K562 (cell line): ENCODE measurements around the gene EEFSEC. TPM values are rescaled to one million over a fixed set of nuclear protein-coding genes. Genes with fewer than 3 reads are reported as not detected.

Experiments used
- ATAC-seq: fragments of 200-7000 bp; cut with Tn5 transposase; 3 replicates; pipeline ENCODE4 v1.9.1; 2020; ENCODE audit warnings: moderate library complexity
- BruUV-seq: library from RNA; stranded (reverse); fragments of 400-500 nt; replicated peaks from 2 replicates; lab custom pipeline; 2021; lab: Mats Ljungman, UMichigan
- CTCF ChIA-PET: fragments of 300-600 bp; formaldehyde crosslinking; extraction: SDS; loops from one replicate; lab custom pipeline; 2021; ENCODE audit warnings: low intra/inter-chr PET ratio; lab: Yijun Ruan, JAX
- POLR2A ChIA-PET: fragments of 300-600, 350-650 bp; sonication (Branson Sonifier 250); formaldehyde crosslinking; extraction: SDS; loops from one replicate; lab custom pipeline; 2021; ENCODE audit warnings: antibody characterized with exemption, inconsistent platforms; lab: Yijun Ruan, JAX
- DNase-seq, 4 experiments: peaks; one replicate each; pipeline versions ENCODE4 v3.0.0 to v3.0.0-alpha.2; 2011 to 2018; ENCODE audit warnings: low spot score in 3 of 4, mixed read lengths in 3 of 4; ENCODE audit errors: extremely low read depth in 1 of 4
- FAIRE-seq: peaks from 2 replicates; lab custom pipeline; 2011; peaks lifted over from hg19 to GRCh38; lab: Jason Lieb, UNC
- H2AFZ ChIP-seq: 2 replicates; pipeline ENCODE4 v1.6.0; 2011; ENCODE audit warnings: low read depth, low read length, control low read depth, inconsistent platforms
- H3K27ac ChIP-seq: fragments of 200-600 bp; 3 replicates; pipeline ENCODE4 v1.8.0; 2011; ENCODE audit warnings: low read depth, mild to moderate bottlenecking, control low read depth, inconsistent platforms, low read length, moderate library complexity, mixed read lengths; ENCODE audit errors: extremely low read depth
- H3K27me3 ChIP-seq, 2 experiments: fragments of 300-600 bp in 1 of 2; 2 replicates in 1 of 2; 3 replicates in 1 of 2; pipeline versions ENCODE4 v1.6.0 to v1.8.0; 2011; ENCODE audit warnings: inconsistent platforms in 2 of 2, low read length in 2 of 2, mild to moderate bottlenecking in 1 of 2, mixed read lengths in 1 of 2, moderate library complexity in 1 of 2; ENCODE audit not compliant: control insufficient read depth in 2 of 2, insufficient read depth in 2 of 2
- H3K36me3 ChIP-seq: fragments of 300-600 bp; 3 replicates; pipeline ENCODE4 v1.8.0; 2011; ENCODE audit warnings: mild to moderate bottlenecking, low read length, inconsistent platforms; ENCODE audit not compliant: control insufficient read depth, insufficient read depth
- H3K4me1 ChIP-seq, 2 experiments: fragments of 200-600 bp in 1 of 2; replicated peaks in 1 of 2; 2 replicates in 1 of 2; 3 replicates in 1 of 2; pipeline versions ENCODE4 v1.5.1 to v1.8.0; 2011; ENCODE audit warnings: inconsistent platforms in 2 of 2, low read length in 2 of 2, mild to moderate bottlenecking in 1 of 2, mixed read lengths in 1 of 2, moderate library complexity in 1 of 2; ENCODE audit not compliant: control insufficient read depth in 2 of 2, insufficient read depth in 2 of 2
- H3K4me2 ChIP-seq: 2 replicates; pipeline ENCODE4 v1.6.1; 2011; ENCODE audit warnings: low read length, control low read depth, inconsistent platforms, mixed read lengths; ENCODE audit not compliant: insufficient read depth
- H3K4me3 ChIP-seq: fragments of 200-600 bp; sonication (generic), shearing (Covaris generic); 2 replicates; pipeline ENCODE4 v1.5.1; 2016; ENCODE audit warnings: control low read depth, inconsistent platforms
- H3K79me2 ChIP-seq: fragments of 200-600 bp; 3 replicates; pipeline ENCODE4 v1.8.0; 2011; ENCODE audit warnings: low read length, inconsistent platforms; ENCODE audit not compliant: control insufficient read depth, insufficient read depth
- H3K9ac ChIP-seq, 2 experiments: 2 replicates each; pipeline versions ENCODE4 v1.6.0 to v1.6.1; 2011; ENCODE audit warnings: low read depth in 2 of 2, low read length in 2 of 2, control low read depth in 1 of 2, inconsistent platforms in 1 of 2, mild to moderate bottlenecking in 1 of 2, mixed read lengths in 1 of 2; ENCODE audit not compliant: insufficient read depth in 1 of 2
- H3K9me1 ChIP-seq: one replicate; pipeline ENCODE4 v1.6.0; 2011; ENCODE audit warnings: inconsistent platforms, mild to moderate bottlenecking, low read length, moderate library complexity; ENCODE audit not compliant: control insufficient read depth, insufficient read depth
- H3K9me3 ChIP-seq: replicated peaks from 2 replicates; pipeline ENCODE4 v1.5.1; 2011; ENCODE audit warnings: low read depth, low read length, inconsistent platforms; ENCODE audit not compliant: control insufficient read depth, insufficient read depth
- H4K20me1 ChIP-seq: replicated peaks from 2 replicates; pipeline ENCODE4 v1.6.1; 2011; ENCODE audit warnings: low read length, inconsistent platforms, mixed read lengths; ENCODE audit not compliant: control insufficient read depth, insufficient read depth
- CC2D1A ChIP-seq: fragments of 450-650 bp; IDR thresholded peaks from 2 replicates; pipeline ENCODE4 v1.6.1; 2017; ENCODE audit warnings: mild to moderate bottlenecking
- DACH1 ChIP-seq: fragments of 450-650 bp; IDR thresholded peaks from 2 replicates; pipeline ENCODE4 v1.6.1; 2018; ENCODE audit not compliant: partially characterized antibody
- EHMT2 ChIP-seq: fragments of 450-650 bp; IDR thresholded peaks from 2 replicates; pipeline ENCODE4 v1.6.1; 2018; ENCODE audit warnings: antibody characterized with exemption
- ETV5 ChIP-seq: sonication (generic); formaldehyde crosslinking; IDR thresholded peaks from 2 replicates; pipeline ENCODE4 v1.4.0; 2020; ENCODE audit warnings: low read depth, mild to moderate bottlenecking, missing genetic modification reagents
- GTF2E2 ChIP-seq: fragments of 200-800 bp; sonication (Bioruptor generic); IDR thresholded peaks from 2 replicates; pipeline ENCODE4 v1.6.1; 2016; ENCODE audit warnings: missing genetic modification characterization, missing compliant biosample characterization
- MYBL2 ChIP-seq, 2 experiments: fragments of 450-650 bp in 1 of 2; sonication (generic) in 1 of 2; formaldehyde crosslinking in 1 of 2; IDR thresholded peaks; 2 replicates each; pipeline versions ENCODE4 v1.6.1 to v1.8.1; 2017 to 2022; ENCODE audit warnings: borderline replicate concordance in 1 of 2, inconsistent platforms in 1 of 2, low read depth in 1 of 2, mild to moderate bottlenecking in 1 of 2, missing genetic modification reagents in 1 of 2, moderate library complexity in 1 of 2
- RBM15 ChIP-seq: fragments of 200-400 bp; formaldehyde crosslinking; IDR thresholded peaks from 2 replicates; pipeline ENCODE4 v1.6.1; 2018; ENCODE audit warnings: mild to moderate bottlenecking, low read length, moderate library complexity; ENCODE audit not compliant: insufficient read depth
- RNF2 ChIP-seq: sonication (generic); IDR thresholded peaks from 2 replicates; pipeline ENCODE4 v1.6.1; 2016
- YY1 ChIP-seq, 3 experiments: IDR thresholded peaks; 2 replicates each; pipeline ENCODE4 v1.6.1; 2011; ENCODE audit warnings: low read length in 2 of 3, mild to moderate bottlenecking in 2 of 3, moderate library complexity in 2 of 3, borderline replicate concordance in 1 of 3, control low read depth in 1 of 3, low read depth in 1 of 3; ENCODE audit not compliant: insufficient read depth in 3 of 3, insufficient replicate concordance in 2 of 3, control insufficient read depth in 1 of 3, insufficient read length in 1 of 3; ENCODE audit errors: extremely low read depth in 1 of 3
- ZNF143 ChIP-seq: sonication (generic); formaldehyde crosslinking; IDR thresholded peaks from 2 replicates; pipeline ENCODE4 v1.9.0; 2022; ENCODE audit warnings: mild to moderate bottlenecking, missing genetic modification reagents
- ZNF282 ChIP-seq: sonication (generic); formaldehyde crosslinking; IDR thresholded peaks from 2 replicates; pipeline ENCODE4 v1.8.1; 2023; ENCODE audit warnings: missing genetic modification reagents
- ZNF408 ChIP-seq: fragments of 250-450 bp; sonication (Bioruptor Pico); IDR thresholded peaks from 2 replicates; pipeline ENCODE4 v1.4.0; 2020; ENCODE audit warnings: low read depth, mild to moderate bottlenecking, moderate library complexity
- ZNF707 ChIP-seq: fragments of 250-450 bp; sonication (Bioruptor Pico); conservative IDR thresholded peaks from 2 replicates; pipeline ENCODE4 v1.8.0; 2022; ENCODE audit warnings: inconsistent platforms, mild to moderate bottlenecking, moderate library complexity
- ZSCAN32 ChIP-seq: fragments of 450-650 bp; formaldehyde crosslinking; IDR thresholded peaks from 2 replicates; pipeline ENCODE4 v1.4.0; 2020; ENCODE audit warnings: mild to moderate bottlenecking, moderate library complexity
- WGBS: fragments of 100-300 bp; shearing (Covaris generic); methylation state at CpG from one replicate; pipeline ENCODE4 v1.1.6; 2016; ENCODE audit warnings: low coverage, mixed read lengths; ENCODE audit not compliant: insufficient coverage; ENCODE audit errors: missing lambda C conversion rate; 5-methylcytosine and 5-hydroxymethylcytosine counted together
- in situ Hi-C: fragments of 300-500 bp; cut with MboI; formaldehyde crosslinking; loops from 4 replicates; pipeline ENCODE4 v1.15.0; 2018; ENCODE audit warnings: inconsistent platforms, mixed read lengths
- intact Hi-C: fragments of 100-400 bp; cut with micrococcal nuclease; formaldehyde crosslinking; loops from 2 replicates; pipeline ENCODE4 v1.14.2; 2022
- polyA plus RNA-seq, 8 experiments: library from polyadenylated mRNA; depleted of rRNA in 4 of 8; stranded (reverse) in 5 of 8; unstranded in 3 of 8; fragments of >200 nt; fragmentation: Nextera tagmentation in 2 of 8; fragmentation: Illumina TruSeq in 1 of 8; extraction: Ambion mirVana in 2 of 8; extraction: Trizol in 1 of 8; gene quantifications; 2 replicates each; pipeline versions ENCODE4 v1.2.1 to v1.2.3, GENCODE V29; 2011 to 2014; ENCODE audit warnings: inconsistent platforms in 1 of 8, missing spikeins in 1 of 8
- total RNA-seq, 7 experiments: library from RNA; depleted of rRNA in 6 of 7; stranded (reverse); fragments of >200 nt in 6 of 7; fragmentation: Illumina TruSeq in 2 of 7; extraction: Trizol in 2 of 7; gene quantifications; 2 replicates each; pipeline versions ENCODE4 v1.2.1 to v1.2.3, GENCODE V29; 2011 to 2021; ENCODE audit warnings: low replicate concordance in 1 of 7
- TF ChIP-seq, protein P1 (sequence below): fragments of 450-650 bp; IDR thresholded peaks from 2 replicates; pipeline ENCODE4 v1.6.1; 2018; ENCODE audit warnings: mild to moderate bottlenecking, low read depth; ENCODE audit not compliant: partially characterized antibody

The EEFSEC gene
- total and polyA plus RNA-seq, 9 of the 15 experiments (the other 6 are each of a cell fraction or from before 2014, with no cell fraction given), result 0.35 to 11.8 (median 7.7) TPM

DNA sequence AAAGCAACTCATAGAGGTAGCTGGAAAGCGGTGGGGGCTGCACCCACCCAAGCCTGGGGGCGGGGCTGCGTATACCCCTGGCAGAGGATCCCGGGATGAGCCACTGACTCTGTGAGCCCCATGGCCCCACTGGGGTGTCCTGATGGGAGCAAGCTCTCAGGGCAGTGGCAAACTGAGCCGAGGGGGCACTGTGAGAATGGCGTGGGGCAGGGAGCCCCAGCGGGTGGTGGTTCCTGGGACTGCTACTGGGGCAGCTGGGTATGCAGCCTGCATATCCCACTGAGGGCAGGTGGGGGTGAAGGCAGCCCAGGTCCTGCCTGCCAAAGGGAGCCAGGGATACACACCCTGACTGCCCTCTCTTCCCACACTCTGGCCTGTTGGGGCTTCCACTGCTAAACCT is 254.0 kb downstream of the EEFSEC start:
- DNase-seq (no peak), FAIRE-seq (no peak), ATAC-seq (no peak)
- Histone ChIP-seq H3K27ac (no peak overlapping the region), H2AFZ (no peak overlapping the region), H4K20me1 (no peaks in the 10 kb centered on the region), H3K27me3 (no peaks in the 10 kb centered on the region), H3K4me1 (peaks cover 46 to 80% of the 10 kb centered on the region in 2 experiments), H3K9me3 (no peaks in the 10 kb centered on the region), H3K9me1 (no peaks in the 10 kb centered on the region), H3K4me3 (no peak overlapping the region), H3K4me2 (no peak overlapping the region), H3K79me2 (peaks cover 28% of the 10 kb centered on the region), H3K36me3 (no peaks in the 10 kb centered on the region), H3K9ac (peak overlapping the region in 1 of 2 experiments; percentile 95; a peak in 1 of 4 replicates)
- no TSS peak for BruUV-seq
- 93% methylated on average over 3 of the region's 7 CpGs for WGBS
- POLR2A ChIA-PET, result no interaction called here
- TF ChIP-seq EHMT2, result no peak
- no peak for TF ChIP-seq ZNF707 (CRISPR knock-in tag)
- TF ChIP-seq, protein P1, sequence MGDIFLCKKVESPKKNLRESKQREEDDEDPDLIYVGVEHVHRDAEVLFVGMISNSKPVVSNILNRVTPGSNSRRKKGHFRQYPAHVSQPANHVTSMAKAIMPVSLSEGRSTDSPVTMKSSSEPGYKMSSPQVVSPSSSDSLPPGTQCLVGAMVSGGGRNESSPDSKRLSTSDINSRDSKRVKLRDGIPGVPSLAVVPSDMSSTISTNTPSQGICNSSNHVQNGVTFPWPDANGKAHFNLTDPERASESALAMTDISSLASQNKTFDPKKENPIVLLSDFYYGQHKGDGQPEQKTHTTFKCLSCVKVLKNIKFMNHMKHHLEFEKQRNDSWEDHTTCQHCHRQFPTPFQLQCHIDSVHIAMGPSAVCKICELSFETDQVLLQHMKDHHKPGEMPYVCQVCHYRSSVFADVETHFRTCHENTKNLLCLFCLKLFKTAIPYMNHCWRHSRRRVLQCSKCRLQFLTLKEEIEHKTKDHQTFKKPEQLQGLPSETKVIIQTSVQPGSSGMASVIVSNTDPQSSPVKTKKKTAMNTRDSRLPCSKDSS, result no peak
- no peak for TF ChIP-seq ZNF282 (CRISPR knock-in tag)
- no peak for TF ChIP-seq ZNF408
- TF ChIP-seq ETV5 (CRISPR knock-in tag), result no peak
- no peak for TF ChIP-seq MYBL2 (IDR thresholded peaks at IDR 0.05; ENCODE audit: low read depth)
- no peak for TF ChIP-seq MYBL2 (CRISPR knock-in tag; IDR thresholded peaks at IDR 0.05; ENCODE audit: borderline replicate concordance)
- no peak for TF ChIP-seq DACH1
- TF ChIP-seq ZSCAN32 (CRISPR knock-in tag), result no peak
- no peak for TF ChIP-seq CC2D1A
- TF ChIP-seq ZNF143, result no peak
- TF ChIP-seq RBM15, result no peak
- TF ChIP-seq YY1 (IDR thresholded peaks at IDR 0.05; ENCODE audit: borderline replicate concordance in 1 of 3, control insufficient read depth in 1 of 3, extremely low read depth in 1 of 3, insufficient read depth in 3 of 3, insufficient read length in 1 of 3, insufficient replicate concordance in 2 of 3, low read depth in 1 of 3, low read length in 2 of 3), result no peak
- TF ChIP-seq RNF2, result no peak
- TF ChIP-seq GTF2E2, result no peak
- CTCF ChIA-PET, result no interaction called here
- in situ Hi-C loops (no loop called here), intact Hi-C loops (no loop called here)
